Measurements from ENCODE around the gene MGLL. TPM values are rescaled to one million over a fixed set of nuclear protein-coding genes. Genes with fewer than 3 reads are reported as not detected.

MGLL gene
- total and polyA plus RNA-seq, 8 donors: 3.3 to 11.4 (median 6.6) TPM

DNA sequence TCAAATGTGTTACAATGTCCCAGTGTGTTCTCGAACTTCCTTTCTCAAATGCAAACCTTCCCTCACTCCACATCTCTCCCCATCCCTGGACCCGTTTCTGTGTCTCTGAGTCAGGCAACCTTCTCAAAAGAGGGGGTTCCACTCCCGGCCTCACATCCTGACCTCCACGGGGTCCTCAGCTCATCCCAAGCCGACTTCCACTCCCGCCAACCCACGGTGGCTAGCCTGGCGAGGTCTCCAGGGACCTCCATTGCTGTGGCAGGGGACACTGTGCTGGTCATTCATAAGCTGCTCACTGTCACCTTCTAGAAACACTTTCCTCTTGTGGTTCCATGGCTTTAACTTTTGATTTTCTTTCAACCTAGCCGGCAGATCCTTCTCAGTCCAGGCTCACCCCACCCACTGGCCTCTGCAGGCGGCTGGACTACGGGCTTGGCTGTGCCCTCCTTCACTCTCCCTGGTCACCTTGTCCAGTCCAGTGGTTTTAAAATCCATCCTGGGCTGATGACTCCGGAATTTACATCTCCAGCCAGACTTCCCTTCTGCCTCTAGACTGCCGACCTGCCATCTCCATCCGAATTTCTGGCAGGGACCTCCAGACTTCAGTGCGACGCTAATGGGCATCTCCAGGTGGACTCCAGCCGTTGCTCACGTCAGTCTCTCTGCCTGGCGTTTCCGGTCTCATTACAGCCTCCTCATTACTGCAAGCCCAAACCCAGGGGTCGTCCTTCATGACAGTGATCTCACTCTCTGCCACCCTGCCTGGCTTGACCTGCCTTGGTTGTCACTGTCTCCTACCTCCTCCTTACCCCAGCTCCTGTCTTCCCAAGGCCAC is 129.6 kb downstream of the MGLL start:
- Histone ChIP-seq H3K36me3 (no peaks in the 10 kb centered on the region), H3K27ac (no peak overlapping the region), H3K4me3 (no peak overlapping the region), H3K4me1 (peaks cover 2 to 9% (median 8%) of the 10 kb centered on the region in 3 donors), H3K27me3 (no peaks in the 10 kb centered on the region), H3K9me3 (no peaks in the 10 kb centered on the region)
- intact Hi-C loops (cut with DNase I): loop anchor here in 1 of 3 donors (10.0 kb wide), 1 partner anchor 118 kb away; no protein-coding TSS in a partner anchor
- TF ChIP-seq, protein P1, sequence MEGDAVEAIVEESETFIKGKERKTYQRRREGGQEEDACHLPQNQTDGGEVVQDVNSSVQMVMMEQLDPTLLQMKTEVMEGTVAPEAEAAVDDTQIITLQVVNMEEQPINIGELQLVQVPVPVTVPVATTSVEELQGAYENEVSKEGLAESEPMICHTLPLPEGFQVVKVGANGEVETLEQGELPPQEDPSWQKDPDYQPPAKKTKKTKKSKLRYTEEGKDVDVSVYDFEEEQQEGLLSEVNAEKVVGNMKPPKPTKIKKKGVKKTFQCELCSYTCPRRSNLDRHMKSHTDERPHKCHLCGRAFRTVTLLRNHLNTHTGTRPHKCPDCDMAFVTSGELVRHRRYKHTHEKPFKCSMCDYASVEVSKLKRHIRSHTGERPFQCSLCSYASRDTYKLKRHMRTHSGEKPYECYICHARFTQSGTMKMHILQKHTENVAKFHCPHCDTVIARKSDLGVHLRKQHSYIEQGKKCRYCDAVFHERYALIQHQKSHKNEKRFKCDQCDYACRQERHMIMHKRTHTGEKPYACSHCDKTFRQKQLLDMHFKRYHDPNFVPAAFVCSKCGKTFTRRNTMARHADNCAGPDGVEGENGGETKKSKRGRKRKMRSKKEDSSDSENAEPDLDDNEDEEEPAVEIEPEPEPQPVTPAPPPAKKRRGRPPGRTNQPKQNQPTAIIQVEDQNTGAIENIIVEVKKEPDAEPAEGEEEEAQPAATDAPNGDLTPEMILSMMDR (IDR thresholded peaks at IDR 0.05): no peak
- FAIRE-seq: no peak
- WGBS, 2 donors: 71 to 79% methylated on average over 21 of the region's 21 CpGs
- ATAC-seq: no peak
- peak in 2 of 6 donors; percentile 28 to 39 for DNase-seq

DNA sequence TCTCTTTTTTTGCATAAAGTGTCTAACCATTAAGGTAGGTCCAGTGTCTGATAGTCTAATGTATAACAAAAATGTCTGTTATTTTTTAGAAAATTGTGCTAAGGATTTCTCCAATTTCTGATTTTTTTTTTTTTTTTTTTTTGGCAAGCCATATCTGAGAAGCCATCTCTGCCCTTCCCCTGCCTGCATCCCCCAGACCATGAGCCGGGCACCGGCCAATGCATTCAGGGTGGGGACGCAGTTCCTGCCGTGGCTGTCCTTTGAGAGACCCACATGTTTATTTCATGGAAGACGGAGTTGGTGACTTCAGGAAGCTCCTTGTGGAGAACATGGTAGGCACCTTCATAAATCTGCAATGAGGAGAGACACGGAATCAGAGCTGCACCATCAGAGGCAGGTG is 130.3 kb downstream of the MGLL start:
- ATAC-seq (no peak), FAIRE-seq (no peak), DNase-seq (peak in 1 of 6 donors; percentile 28)
- no peaks in the 10 kb centered on the region for H3K9me3 ChIP-seq
- TF ChIP-seq, protein P1 (IDR thresholded peaks at IDR 0.05): no peak
- intact Hi-C loops (cut with DNase I): loop anchor here in 1 of 3 donors (10.0 kb wide), 1 partner anchor 117 kb away; no protein-coding TSS in a partner anchor
- no peaks in the 10 kb centered on the region for H3K27me3 ChIP-seq
- H3K27ac ChIP-seq: no peak overlapping the region
- WGBS, 2 donors: 82 to 89% methylated on average over 6 of the region's 6 CpGs
- H3K4me3 ChIP-seq: no peak overlapping the region
- H3K4me1 ChIP-seq: peaks cover 0 to 4% (median 3%) of the 10 kb centered on the region in 3 donors
- no peaks in the 10 kb centered on the region for H3K36me3 ChIP-seq

DNA sequence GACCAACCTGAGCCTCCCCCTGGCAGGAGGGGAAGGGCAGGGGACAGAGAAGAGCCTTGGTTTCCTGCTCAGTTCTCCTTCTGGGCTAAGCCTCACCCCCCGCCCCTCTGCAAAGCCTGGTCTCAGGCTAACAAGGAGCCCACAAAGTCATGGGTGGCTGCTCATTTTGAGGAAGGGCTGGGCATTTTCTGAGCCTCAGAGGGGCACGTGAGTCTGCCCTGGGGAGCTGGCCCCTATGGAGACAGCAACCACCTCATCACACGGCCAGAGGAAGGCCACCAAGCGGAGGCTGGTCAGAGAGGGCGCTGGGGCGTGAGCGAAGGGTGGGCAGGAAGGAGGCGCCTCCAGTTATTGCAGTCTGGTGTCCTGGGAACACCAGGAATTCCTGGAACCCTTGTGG is 130.8 kb downstream of the MGLL start:
- peak in 2 of 6 donors; percentile 31 to 32 for DNase-seq

DNA sequence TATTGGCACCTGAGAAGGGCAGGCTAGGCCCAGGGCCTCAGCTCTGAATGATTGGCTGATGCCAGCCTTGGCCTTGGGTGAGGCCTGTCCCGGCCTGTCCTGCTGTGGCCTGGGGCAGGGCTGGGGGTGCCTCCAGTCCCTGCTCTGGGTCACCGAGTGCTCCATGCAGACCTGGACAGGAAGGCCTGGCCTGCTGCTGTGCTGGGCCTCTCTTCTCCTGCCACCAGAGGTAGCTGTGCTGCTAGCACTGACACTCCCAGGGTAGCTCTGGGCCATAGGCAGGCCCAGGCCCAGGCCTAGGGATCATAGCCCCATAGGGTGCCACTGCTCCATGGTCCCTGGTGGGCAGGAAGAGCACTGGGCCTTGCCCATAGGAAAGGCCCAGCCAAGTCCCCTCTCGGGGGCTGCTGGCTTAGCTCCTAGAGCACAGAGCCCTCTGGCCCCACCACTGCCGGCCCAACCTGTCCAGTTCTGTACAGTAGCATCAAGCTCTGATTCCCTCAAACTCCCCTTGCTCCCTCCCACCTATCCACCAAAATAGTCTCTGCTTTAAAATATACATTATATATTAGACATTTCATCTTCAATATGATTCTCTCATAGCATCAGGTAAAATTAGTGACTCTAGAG is 131.4 kb downstream of the MGLL start:
- WGBS, 2 donors: 83 to 90% methylated on average over 4 of the region's 4 CpGs
- no peak overlapping the region for H3K4me3 ChIP-seq
- ATAC-seq (peak in 3 of 4 donors; percentile 38 to 71 (median 64)), FAIRE-seq (no peak), DNase-seq (peak in 3 of 6 donors; percentile 39 to 56 (median 48))
- H3K36me3 ChIP-seq: no peaks in the 10 kb centered on the region
- H3K27ac ChIP-seq: no peak overlapping the region
- H3K27me3 ChIP-seq: no peaks in the 10 kb centered on the region
- no peaks in the 10 kb centered on the region for H3K9me3 ChIP-seq
- intact Hi-C loops (cut with DNase I): loop anchor here in 1 of 3 donors (10.0 kb wide), 1 partner anchor 116 kb away; no protein-coding TSS in a partner anchor
- no peaks in the 10 kb centered on the region for H3K4me1 ChIP-seq
- TF ChIP-seq, protein P1 (IDR thresholded peaks at IDR 0.05): peak in 1 of 4 donors; percentile 11

More for the DNA sequence above, 130.8 kb downstream of the MGLL start:
- H3K27me3 ChIP-seq: no peaks in the 10 kb centered on the region
- intact Hi-C loops (cut with DNase I): loop anchor here in 1 of 3 donors (10.0 kb wide), 1 partner anchor 117 kb away; no protein-coding TSS in a partner anchor
- FAIRE-seq (no peak), ATAC-seq (no peak)
- H3K9me3 ChIP-seq: no peaks in the 10 kb centered on the region
- no peaks in the 10 kb centered on the region for H3K36me3 ChIP-seq
- H3K27ac ChIP-seq: no peak overlapping the region
- H3K4me3 ChIP-seq: no peak overlapping the region
- no peaks in the 10 kb centered on the region for H3K4me1 ChIP-seq
- WGBS, 2 donors: 92 to 96% methylated on average over 7 to 8 of the region's 8 CpGs
- TF ChIP-seq, protein P1 (IDR thresholded peaks at IDR 0.05): no peak

Measured in pancreas (tissue), 10 donors.